ENCODE results near the gene FAM72B. TPM values are rescaled to one million over a fixed set of nuclear protein-coding genes. Genes with fewer than 3 reads are reported as not detected.
A peak's percentile ranks its signal among the peaks of the same experiment; 100 is the strongest.
"Not testable (repeated sequence)": the region's sequence is repeated elsewhere in the genome, so short reads cannot be mapped to it uniquely, and the experiment has no call there.

Gene FAM72B
- polyA plus RNA-seq, 1 donor: 1.8 TPM

- H3K27me3 ChIP-seq (ENCODE audit: control insufficient read depth, insufficient read depth, low read length); H3K4me1 ChIP-seq (ENCODE audit: control insufficient read depth, insufficient read depth, low read length); DNase-seq; H3K9me3 ChIP-seq (ENCODE audit: control insufficient read depth, low read depth, low read length); H3K4me3 ChIP-seq (ENCODE audit: low read length); H3K36me3 ChIP-seq (ENCODE audit: control insufficient read depth, insufficient read depth, low read length); H3K27ac ChIP-seq (ENCODE audit: low read length): not testable (repeated sequence)
- WGBS (ENCODE audit: insufficient coverage, low lambda C conversion rate): no CpG with 5 or more reads among the region's 1 CpG
Observed at GRCh38 chr1:121215699-121216417, 31.7 kb upstream of the FAM72B start.

GRCh38 chr1:121214544-121215156, 30.5 kb upstream of the FAM72B start:
- not testable (repeated sequence) for DNase-seq; H3K4me3 ChIP-seq (ENCODE audit: low read length); H3K9me3 ChIP-seq (ENCODE audit: control insufficient read depth, low read depth, low read length); H3K4me1 ChIP-seq (ENCODE audit: control insufficient read depth, insufficient read depth, low read length); H3K36me3 ChIP-seq (ENCODE audit: control insufficient read depth, insufficient read depth, low read length); H3K27me3 ChIP-seq (ENCODE audit: control insufficient read depth, insufficient read depth, low read length); H3K27ac ChIP-seq (ENCODE audit: low read length)
- WGBS (ENCODE audit: insufficient coverage, low lambda C conversion rate): no CpG with 5 or more reads among the region's 5 CpGs

- H3K27me3 ChIP-seq (ENCODE audit: control insufficient read depth, insufficient read depth, low read length); H3K36me3 ChIP-seq (ENCODE audit: control insufficient read depth, insufficient read depth, low read length); H3K27ac ChIP-seq (ENCODE audit: low read length); H3K9me3 ChIP-seq (ENCODE audit: control insufficient read depth, low read depth, low read length); H3K4me1 ChIP-seq (ENCODE audit: control insufficient read depth, insufficient read depth, low read length); H3K4me3 ChIP-seq (ENCODE audit: low read length): not testable (repeated sequence)
- no CpG with 5 or more reads among the region's 9 CpGs for WGBS (ENCODE audit: insufficient coverage, low lambda C conversion rate)
- DNase-seq: peak in 1 of 2 donors; percentile 2
Observed at GRCh38 chr1:121213491-121213890, 29.4 kb upstream of the FAM72B start.

DNA sequence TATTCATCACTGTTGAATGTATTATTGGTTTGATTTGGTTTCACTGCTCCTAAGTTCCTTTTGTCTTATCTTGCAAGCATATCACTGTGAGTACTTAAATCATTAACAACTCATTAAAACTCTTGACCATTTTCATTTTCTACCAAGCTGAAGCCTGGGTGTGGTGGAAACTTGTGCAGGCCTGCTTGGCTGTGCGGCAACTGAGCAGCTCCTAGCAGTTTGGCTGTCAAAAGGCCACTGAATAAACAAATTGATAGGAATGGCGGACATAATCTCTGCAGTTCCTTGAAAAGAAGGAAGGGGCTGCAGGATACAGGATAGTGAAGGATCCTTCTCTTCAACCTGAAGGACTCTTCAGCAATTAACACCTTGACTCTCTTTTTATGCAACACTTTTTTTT, 26.6 kb upstream of the FAM72B start:
- DNase-seq; H3K4me1 ChIP-seq (ENCODE audit: control insufficient read depth, insufficient read depth, low read length); H3K36me3 ChIP-seq (ENCODE audit: control insufficient read depth, insufficient read depth, low read length); H3K4me3 ChIP-seq (ENCODE audit: low read length); H3K9me3 ChIP-seq (ENCODE audit: control insufficient read depth, low read depth, low read length); H3K27me3 ChIP-seq (ENCODE audit: control insufficient read depth, insufficient read depth, low read length); H3K27ac ChIP-seq (ENCODE audit: low read length): not testable (repeated sequence)
- WGBS (ENCODE audit: insufficient coverage, low lambda C conversion rate): no CpG with 5 or more reads among the region's 2 CpGs

DNA sequence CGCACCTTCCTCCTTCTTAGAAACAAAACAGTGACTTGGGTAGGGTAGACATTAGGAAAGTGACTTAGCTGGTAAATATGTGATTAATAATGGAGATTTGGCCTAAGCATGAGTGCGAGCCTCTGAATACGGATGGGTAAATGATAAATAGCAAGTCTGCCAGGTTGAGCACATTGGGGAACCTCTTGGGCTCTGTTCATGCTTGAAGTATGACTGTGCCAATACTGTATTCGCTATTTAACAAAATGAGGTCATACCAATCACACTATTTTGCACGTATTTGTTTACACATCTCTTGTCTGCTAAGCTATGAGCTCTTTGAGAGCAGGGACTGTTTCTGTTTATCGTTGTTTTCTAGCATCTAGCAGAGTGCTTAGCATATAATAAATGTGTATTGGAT, 24.2 kb upstream of the FAM72B start:
- H3K36me3 ChIP-seq (ENCODE audit: control insufficient read depth, insufficient read depth, low read length); H3K9me3 ChIP-seq (ENCODE audit: control insufficient read depth, low read depth, low read length); H3K27ac ChIP-seq (ENCODE audit: low read length); H3K4me1 ChIP-seq (ENCODE audit: control insufficient read depth, insufficient read depth, low read length); DNase-seq; H3K27me3 ChIP-seq (ENCODE audit: control insufficient read depth, insufficient read depth, low read length); H3K4me3 ChIP-seq (ENCODE audit: low read length): not testable (repeated sequence)
- no CpG with 5 or more reads among the region's 6 CpGs for WGBS (ENCODE audit: insufficient coverage, low lambda C conversion rate)

GRCh38 chr1:121207328-121207727, 23.2 kb upstream of the FAM72B start:
- not testable (repeated sequence) for H3K4me1 ChIP-seq (ENCODE audit: control insufficient read depth, insufficient read depth, low read length); DNase-seq; H3K36me3 ChIP-seq (ENCODE audit: control insufficient read depth, insufficient read depth, low read length); H3K27me3 ChIP-seq (ENCODE audit: control insufficient read depth, insufficient read depth, low read length); H3K4me3 ChIP-seq (ENCODE audit: low read length); H3K27ac ChIP-seq (ENCODE audit: low read length); H3K9me3 ChIP-seq (ENCODE audit: control insufficient read depth, low read depth, low read length)
- WGBS (ENCODE audit: insufficient coverage, low lambda C conversion rate): no CpG with 5 or more reads among the region's 2 CpGs

DNA sequence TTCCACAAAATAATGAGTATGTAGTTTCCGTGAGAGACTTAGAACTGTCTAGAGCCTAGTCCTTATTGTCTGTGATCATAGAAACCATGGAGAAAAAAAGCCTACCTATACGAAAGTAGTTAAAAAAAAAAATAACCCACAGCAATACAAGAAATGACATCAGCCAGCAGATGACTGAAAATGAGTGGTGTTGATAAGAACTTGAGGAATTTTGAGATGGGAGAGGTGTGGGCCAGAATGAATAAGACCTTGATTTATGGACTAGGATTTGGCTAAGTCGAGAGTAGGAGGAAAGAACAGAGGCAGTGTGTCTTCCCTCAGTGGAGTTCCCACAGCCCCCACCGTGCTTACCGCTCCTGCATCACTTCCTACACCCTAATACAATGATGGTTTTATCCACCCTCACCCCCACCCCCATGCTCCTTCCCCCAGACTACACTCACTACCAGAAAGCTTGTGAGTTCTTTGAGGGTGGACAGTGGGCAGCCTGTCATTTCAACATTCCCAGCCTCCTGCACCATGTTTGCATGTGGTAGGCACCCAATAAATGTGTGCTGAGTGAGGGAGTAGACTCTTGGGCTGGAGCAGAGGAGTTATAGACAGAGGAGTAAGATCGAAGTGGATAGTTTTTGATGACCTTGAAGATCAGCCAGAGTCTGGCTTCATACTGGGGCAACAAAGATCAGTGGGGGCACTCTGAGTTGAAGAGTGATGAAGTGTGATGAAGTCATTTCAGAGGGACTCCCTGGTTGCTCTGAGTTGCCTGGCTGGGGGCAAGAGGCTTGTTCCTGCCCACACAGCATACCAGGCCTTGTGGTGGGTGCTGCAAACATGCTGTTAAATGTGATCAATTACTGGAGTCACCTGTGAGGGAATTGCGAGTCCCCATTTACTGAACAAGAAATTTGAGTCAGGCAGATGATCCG, 21.9 kb upstream of the FAM72B start:
- no CpG with 5 or more reads among the region's 8 CpGs for WGBS (ENCODE audit: insufficient coverage, low lambda C conversion rate)
- H3K27ac ChIP-seq (ENCODE audit: low read length); DNase-seq; H3K27me3 ChIP-seq (ENCODE audit: control insufficient read depth, insufficient read depth, low read length); H3K4me3 ChIP-seq (ENCODE audit: low read length); H3K9me3 ChIP-seq (ENCODE audit: control insufficient read depth, low read depth, low read length); H3K36me3 ChIP-seq (ENCODE audit: control insufficient read depth, insufficient read depth, low read length); H3K4me1 ChIP-seq (ENCODE audit: control insufficient read depth, insufficient read depth, low read length): not testable (repeated sequence)

- H3K9me3 ChIP-seq (ENCODE audit: control insufficient read depth, low read depth, low read length); H3K27ac ChIP-seq (ENCODE audit: low read length); DNase-seq; H3K4me3 ChIP-seq (ENCODE audit: low read length); H3K27me3 ChIP-seq (ENCODE audit: control insufficient read depth, insufficient read depth, low read length); H3K4me1 ChIP-seq (ENCODE audit: control insufficient read depth, insufficient read depth, low read length); H3K36me3 ChIP-seq (ENCODE audit: control insufficient read depth, insufficient read depth, low read length): not testable (repeated sequence)
- no CpG with 5 or more reads among the region's 3 CpGs for WGBS (ENCODE audit: insufficient coverage, low lambda C conversion rate)
Observed at GRCh38 chr1:121202986-121203385, 18.8 kb upstream of the FAM72B start.

GRCh38 chr1:121200985-121201981, 17.1 kb upstream of the FAM72B start:
- H3K27ac ChIP-seq (ENCODE audit: low read length); H3K4me1 ChIP-seq (ENCODE audit: control insufficient read depth, insufficient read depth, low read length); H3K4me3 ChIP-seq (ENCODE audit: low read length); H3K27me3 ChIP-seq (ENCODE audit: control insufficient read depth, insufficient read depth, low read length); H3K36me3 ChIP-seq (ENCODE audit: control insufficient read depth, insufficient read depth, low read length); H3K9me3 ChIP-seq (ENCODE audit: control insufficient read depth, low read depth, low read length): not testable (repeated sequence)
- no CpG with 5 or more reads among the region's 13 CpGs for WGBS (ENCODE audit: insufficient coverage, low lambda C conversion rate)
- peak in 1 of 2 donors; percentile 22 for DNase-seq

DNA sequence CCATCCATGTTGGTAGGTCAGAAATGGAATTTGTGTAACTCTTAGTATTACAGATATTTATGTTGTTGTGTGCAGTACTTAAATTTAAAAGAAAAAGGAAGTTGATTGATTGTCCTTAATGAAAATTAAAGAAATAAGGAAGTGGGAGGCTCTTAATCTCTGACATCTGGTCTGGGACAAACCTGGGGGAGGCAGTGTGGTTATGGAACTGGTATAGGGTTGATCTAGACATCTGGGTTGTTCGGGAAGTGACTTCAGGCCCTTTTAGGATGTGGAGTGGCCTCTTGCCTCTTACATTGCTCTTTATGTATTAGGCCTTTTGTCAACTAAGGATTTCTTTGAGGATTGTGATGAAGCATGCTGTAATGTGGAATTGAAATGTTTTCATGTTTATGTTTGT, 16.1 kb upstream of the FAM72B start:
- no CpG with 5 or more reads among the region's 1 CpG for WGBS (ENCODE audit: insufficient coverage, low lambda C conversion rate)
- not testable (repeated sequence) for H3K36me3 ChIP-seq (ENCODE audit: control insufficient read depth, insufficient read depth, low read length); H3K27ac ChIP-seq (ENCODE audit: low read length); H3K27me3 ChIP-seq (ENCODE audit: control insufficient read depth, insufficient read depth, low read length); H3K4me3 ChIP-seq (ENCODE audit: low read length); H3K9me3 ChIP-seq (ENCODE audit: control insufficient read depth, low read depth, low read length); H3K4me1 ChIP-seq (ENCODE audit: control insufficient read depth, insufficient read depth, low read length); DNase-seq

Measured in large intestine (tissue), 3 donors.